ENCODE measurements around the gene KCNQ1. TPM values are rescaled to one million over a fixed set of nuclear protein-coding genes. Genes with fewer than 3 reads are reported as not detected.

KCNQ1 gene
- polyA plus RNA-seq, 1 of the 3 experiments (the other 2 are of a cell fraction) = 0.05 TPM

GRCh38 chr11:2417856-2418692 lies 26.7 kb upstream of the KCNQ1 start:
- no peaks in the 10 kb centered on the region for H4K20me1 ChIP-seq (ENCODE audit: insufficient read depth)
- no peak overlapping the region for H3K4me2 ChIP-seq
- CTCF ChIA-PET = interaction anchor here (1.7 to 11.8 kb wide), 11 partner anchors 8 to 261 kb away, joined by 8 to 461 read pairs (median 101); partner anchors contain the start of genes C11orf21, KCNQ1, TRPM5 and TSPAN32
- WGBS (ENCODE audit: low lambda C conversion rate) = 65% methylated on average over 5 of the region's 30 CpGs
- no peak overlapping the region for H2AFZ ChIP-seq (ENCODE audit: low read depth)
- no peaks in the 10 kb centered on the region for H3K79me2 ChIP-seq (ENCODE audit: insufficient read depth)
- POLR2A ChIA-PET = no interaction called here
- H3K36me3 ChIP-seq (replicated peaks in 1 of 2; ENCODE audit: control insufficient read depth in 1 of 2, insufficient read depth in 2 of 2, low read length in 1 of 2) = no peaks in the 10 kb centered on the region
- H3K4me1 ChIP-seq (ENCODE audit: control insufficient read depth in 1 of 2, insufficient read depth in 2 of 2, low read depth in 1 of 2, low read length in 1 of 2) = no peaks in the 10 kb centered on the region; a peak in 1 of 4 replicates
- H3K27me3 ChIP-seq (ENCODE audit: insufficient read depth) = no peaks in the 10 kb centered on the region
- no peaks in the 10 kb centered on the region for H3K9me3 ChIP-seq
- H3F3A ChIP-seq (replicated peaks; ENCODE audit: insufficient read depth) = no peaks in the 10 kb centered on the region
- TF ChIP-seq REST (IDR thresholded peaks at IDR 0.05; ENCODE audit: low read depth, low read length) = no peak
- no peak for TF ChIP-seq TAF1 (IDR thresholded peaks at IDR 0.05; ENCODE audit: borderline replicate concordance, low read depth, low read length)
- no peak for TF ChIP-seq POLR2AphosphoS5 (IDR thresholded peaks at IDR 0.05; ENCODE audit: low read depth, low read length)
- TF ChIP-seq YY1 (IDR thresholded peaks at IDR 0.05; ENCODE audit: low read depth) = no peak
- TF ChIP-seq CHD2 (IDR thresholded peaks at IDR 0.05; ENCODE audit: low read length, partially characterized antibody) = no peak
- no peak for TF ChIP-seq IRF3 (IDR thresholded peaks at IDR 0.05; ENCODE audit: low read depth, low read length)
- no peak for TF ChIP-seq GABPA (IDR thresholded peaks at IDR 0.05; ENCODE audit: low read depth)
- TF ChIP-seq MEF2A (IDR thresholded peaks at IDR 0.05; ENCODE audit: borderline replicate concordance, low read depth) = no peak
- no peak for TF ChIP-seq SIN3A (IDR thresholded peaks at IDR 0.05; ENCODE audit: borderline replicate concordance, low read depth, low read length)
- TF ChIP-seq MXI1 (IDR thresholded peaks at IDR 0.05; ENCODE audit: low read depth, low read length) = no peak
- no peak for TF ChIP-seq RFX5 (IDR thresholded peaks at IDR 0.05; ENCODE audit: low read length)
- no peak for TF ChIP-seq NRF1 (IDR thresholded peaks at IDR 0.05; ENCODE audit: low read depth, low read length)
- no peak for TF ChIP-seq CTCF (IDR thresholded peaks at IDR 0.05)
- no peak for TF ChIP-seq EP300 (IDR thresholded peaks at IDR 0.05; ENCODE audit: borderline replicate concordance in 1 of 2, low read depth in 1 of 2, low read length in 1 of 2)
- TF ChIP-seq ELF1 (IDR thresholded peaks at IDR 0.05) = no peak
- H3K9me2 ChIP-seq = no peaks in the 10 kb centered on the region
- no peak for DNase-seq
- H3K27ac ChIP-seq (ENCODE audit: low read depth in 2 of 2, low read length in 1 of 2) = no peak overlapping the region
- no peak overlapping the region for H3K9ac ChIP-seq
- no peak overlapping the region for H3K4me3 ChIP-seq (ENCODE audit: low read depth in 2 of 2, low read length in 1 of 2)

Measured in SK-N-SH (cell line).